ENCODE results near the gene GRIA4.

GRIA4 gene

DNA sequence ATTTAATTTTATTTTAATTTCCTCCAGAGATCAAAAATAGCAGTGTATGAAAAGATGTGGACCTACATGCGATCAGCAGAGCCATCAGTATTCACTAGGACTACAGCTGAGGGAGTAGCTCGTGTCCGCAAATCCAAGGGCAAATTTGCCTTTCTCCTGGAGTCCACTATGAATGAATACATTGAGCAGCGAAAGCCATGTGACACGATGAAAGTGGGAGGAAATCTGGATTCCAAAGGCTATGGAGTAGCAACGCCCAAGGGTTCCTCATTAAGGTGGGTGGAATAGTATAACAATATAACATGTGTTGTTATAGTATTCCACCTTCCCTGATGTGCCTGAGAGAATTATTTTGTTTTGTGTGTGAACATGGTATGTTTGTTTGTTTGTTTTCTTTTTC lies 323.8 kb downstream of the GRIA4 start:
- no peak overlapping the region for H3K9ac ChIP-seq (ENCODE audit: low read depth, low read length, poor library complexity, severe bottlenecking)
- H3K4me1 ChIP-seq (ENCODE audit: insufficient read depth, low read length, poor library complexity, severe bottlenecking) = peaks cover 8% of the 10 kb centered on the region
- no peak overlapping the region for H2AFZ ChIP-seq (ENCODE audit: low read length)
- no peak overlapping the region for H3K4me2 ChIP-seq (ENCODE audit: low read depth, low read length, poor library complexity, severe bottlenecking)
- H3K9me3 ChIP-seq (ENCODE audit: insufficient read depth, low read depth, low read length) = no peaks in the 10 kb centered on the region
- no peak overlapping the region for H3K4me3 ChIP-seq (ENCODE audit: low read length, poor library complexity, severe bottlenecking)
- TF ChIP-seq, protein P1, sequence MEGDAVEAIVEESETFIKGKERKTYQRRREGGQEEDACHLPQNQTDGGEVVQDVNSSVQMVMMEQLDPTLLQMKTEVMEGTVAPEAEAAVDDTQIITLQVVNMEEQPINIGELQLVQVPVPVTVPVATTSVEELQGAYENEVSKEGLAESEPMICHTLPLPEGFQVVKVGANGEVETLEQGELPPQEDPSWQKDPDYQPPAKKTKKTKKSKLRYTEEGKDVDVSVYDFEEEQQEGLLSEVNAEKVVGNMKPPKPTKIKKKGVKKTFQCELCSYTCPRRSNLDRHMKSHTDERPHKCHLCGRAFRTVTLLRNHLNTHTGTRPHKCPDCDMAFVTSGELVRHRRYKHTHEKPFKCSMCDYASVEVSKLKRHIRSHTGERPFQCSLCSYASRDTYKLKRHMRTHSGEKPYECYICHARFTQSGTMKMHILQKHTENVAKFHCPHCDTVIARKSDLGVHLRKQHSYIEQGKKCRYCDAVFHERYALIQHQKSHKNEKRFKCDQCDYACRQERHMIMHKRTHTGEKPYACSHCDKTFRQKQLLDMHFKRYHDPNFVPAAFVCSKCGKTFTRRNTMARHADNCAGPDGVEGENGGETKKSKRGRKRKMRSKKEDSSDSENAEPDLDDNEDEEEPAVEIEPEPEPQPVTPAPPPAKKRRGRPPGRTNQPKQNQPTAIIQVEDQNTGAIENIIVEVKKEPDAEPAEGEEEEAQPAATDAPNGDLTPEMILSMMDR (conservative IDR thresholded peaks at IDR 0.05; ENCODE audit: low read length) = no peak
- TF ChIP-seq EZH2phosphoT487 (IDR thresholded peaks at IDR 0.05; ENCODE audit: borderline replicate concordance) = no peak
- H3K36me3 ChIP-seq (ENCODE audit: insufficient read depth, low read length) = no peaks in the 10 kb centered on the region
- H3K9me2 ChIP-seq (replicated peaks; ENCODE audit: low read depth, low read length) = no peaks in the 10 kb centered on the region
- no peaks in the 10 kb centered on the region for H3K27me3 ChIP-seq (ENCODE audit: insufficient read depth, low read length, poor library complexity, severe bottlenecking)
- no peaks in the 10 kb centered on the region for H3F3A ChIP-seq (ENCODE audit: low read depth)
- H3K79me2 ChIP-seq (ENCODE audit: insufficient read depth, low read length) = no peaks in the 10 kb centered on the region
- no peaks in the 10 kb centered on the region for H4K20me1 ChIP-seq (ENCODE audit: insufficient read depth, low read length, poor library complexity, severe bottlenecking)

- no peak overlapping the region for H3K4me3 ChIP-seq (ENCODE audit: low read length, poor library complexity, severe bottlenecking)
- no peak overlapping the region for H2AFZ ChIP-seq (ENCODE audit: low read length)
- no peaks in the 10 kb centered on the region for H3F3A ChIP-seq (ENCODE audit: low read depth)
- H3K9ac ChIP-seq (ENCODE audit: low read depth, low read length, poor library complexity, severe bottlenecking) = no peak overlapping the region
- H3K4me2 ChIP-seq (ENCODE audit: low read depth, low read length, poor library complexity, severe bottlenecking) = no peak overlapping the region
- no peaks in the 10 kb centered on the region for H3K9me3 ChIP-seq (ENCODE audit: insufficient read depth, low read depth, low read length)
- H3K4me1 ChIP-seq (ENCODE audit: insufficient read depth, low read length, poor library complexity, severe bottlenecking) = peaks cover 8% of the 10 kb centered on the region
- H3K36me3 ChIP-seq (ENCODE audit: insufficient read depth, low read length) = no peaks in the 10 kb centered on the region
- no peaks in the 10 kb centered on the region for H3K27me3 ChIP-seq (ENCODE audit: insufficient read depth, low read length, poor library complexity, severe bottlenecking)
- H3K79me2 ChIP-seq (ENCODE audit: insufficient read depth, low read length) = no peaks in the 10 kb centered on the region
- H3K9me2 ChIP-seq (replicated peaks; ENCODE audit: low read depth, low read length) = no peaks in the 10 kb centered on the region
- no peak for TF ChIP-seq EZH2phosphoT487 (IDR thresholded peaks at IDR 0.05; ENCODE audit: borderline replicate concordance)
- TF ChIP-seq, protein P1 (conservative IDR thresholded peaks at IDR 0.05; ENCODE audit: low read length) = no peak
- no peaks in the 10 kb centered on the region for H4K20me1 ChIP-seq (ENCODE audit: insufficient read depth, low read length, poor library complexity, severe bottlenecking)
Measured at GRCh38 chr11:105935791-105936190, 325.9 kb downstream of the GRIA4 start.

- no peak overlapping the region for H3K4me2 ChIP-seq (ENCODE audit: low read depth, low read length, poor library complexity, severe bottlenecking)
- no peaks in the 10 kb centered on the region for H4K20me1 ChIP-seq (ENCODE audit: insufficient read depth, low read length, poor library complexity, severe bottlenecking)
- H3K9ac ChIP-seq (ENCODE audit: low read depth, low read length, poor library complexity, severe bottlenecking) = no peak overlapping the region
- H3K4me3 ChIP-seq (ENCODE audit: low read length, poor library complexity, severe bottlenecking) = no peak overlapping the region
- H3K9me3 ChIP-seq (ENCODE audit: insufficient read depth, low read depth, low read length) = no peaks in the 10 kb centered on the region
- no peaks in the 10 kb centered on the region for H3K36me3 ChIP-seq (ENCODE audit: insufficient read depth, low read length)
- TF ChIP-seq EZH2phosphoT487 (IDR thresholded peaks at IDR 0.05; ENCODE audit: borderline replicate concordance) = no peak
- TF ChIP-seq, protein P1 (conservative IDR thresholded peaks at IDR 0.05; ENCODE audit: low read length) = no peak
- H3K27me3 ChIP-seq (ENCODE audit: insufficient read depth, low read length, poor library complexity, severe bottlenecking) = no peaks in the 10 kb centered on the region
- H3K9me2 ChIP-seq (replicated peaks; ENCODE audit: low read depth, low read length) = no peaks in the 10 kb centered on the region
- peaks cover 8% of the 10 kb centered on the region for H3K4me1 ChIP-seq (ENCODE audit: insufficient read depth, low read length, poor library complexity, severe bottlenecking)
- no peaks in the 10 kb centered on the region for H3K79me2 ChIP-seq (ENCODE audit: insufficient read depth, low read length)
- H3F3A ChIP-seq (ENCODE audit: low read depth) = no peaks in the 10 kb centered on the region
- no peak overlapping the region for H2AFZ ChIP-seq (ENCODE audit: low read length)
Measured at GRCh38 chr11:105937331-105937730, 327.5 kb downstream of the GRIA4 start.

Data from Loucy (cell line).